ENCODE results near the gene ERCC8.

The ERCC8 gene

GRCh38 chr5:60896991-60897390, 47.9 kb downstream of the ERCC8 start:
- Histone ChIP-seq H3K27me3 (replicated peaks) (no peaks in the 10 kb centered on the region), H3K36me3 (replicated peaks) (no peaks in the 10 kb centered on the region), H3K4me3 (ENCODE audit: low read depth, low read length) (no peak overlapping the region), H3K27ac (no peak overlapping the region)
- TF ChIP-seq CTCF (IDR thresholded peaks at IDR 0.05; ENCODE audit: low read depth, low read length, missing control alignments): no peak
- in situ Hi-C loops (cut with HindIII; ENCODE audit: low pct_ligation_motif_present, low sequenced_read_pairs): no loop called here
- DNase-seq: no peak

- H3K27me3 ChIP-seq (replicated peaks): no peaks in the 10 kb centered on the region
These were observed 51.3 kb downstream of the ERCC8 start for GRCh38 chr5:60893521-60893920.

GRCh38 chr5:60891667-60892066, 53.2 kb downstream of the ERCC8 start:
- in situ Hi-C loops (cut with HindIII; ENCODE audit: low pct_ligation_motif_present, low sequenced_read_pairs): no loop called here
- Histone ChIP-seq H3K27ac (no peak overlapping the region), H3K27me3 (replicated peaks) (no peaks in the 10 kb centered on the region), H3K36me3 (replicated peaks) (no peaks in the 10 kb centered on the region), H3K4me3 (ENCODE audit: low read depth, low read length) (no peak overlapping the region)
- no peak for TF ChIP-seq CTCF (IDR thresholded peaks at IDR 0.05; ENCODE audit: low read depth, low read length, missing control alignments)
- no peak for DNase-seq

More at GRCh38 chr5:60893521-60893920, 51.3 kb downstream of the ERCC8 start:
- no peak for DNase-seq
- Histone ChIP-seq H3K27ac (no peak overlapping the region), H3K36me3 (replicated peaks) (no peaks in the 10 kb centered on the region), H3K4me3 (ENCODE audit: low read depth, low read length) (no peak overlapping the region)
- no peak for TF ChIP-seq CTCF (IDR thresholded peaks at IDR 0.05; ENCODE audit: low read depth, low read length, missing control alignments)
- in situ Hi-C loops (cut with HindIII; ENCODE audit: low pct_ligation_motif_present, low sequenced_read_pairs): no loop called here

GRCh38 chr5:60888359-60889061, 56.4 kb downstream of the ERCC8 start:
- no peak for DNase-seq

GRCh38 chr5:60887746-60888145, 57.1 kb downstream of the ERCC8 start:
- no peaks in the 10 kb centered on the region for H3K27me3 ChIP-seq (replicated peaks)
- in situ Hi-C loops (cut with HindIII; ENCODE audit: low pct_ligation_motif_present, low sequenced_read_pairs): no loop called here
- DNase-seq: no peak

More at GRCh38 chr5:60888359-60889061, 56.4 kb downstream of the ERCC8 start:
- no peak overlapping the region for H3K4me3 ChIP-seq (ENCODE audit: low read depth, low read length)
- H3K27me3 ChIP-seq (replicated peaks): no peaks in the 10 kb centered on the region
- no peak overlapping the region for H3K27ac ChIP-seq
- in situ Hi-C loops (cut with HindIII; ENCODE audit: low pct_ligation_motif_present, low sequenced_read_pairs): no loop called here
- TF ChIP-seq CTCF (IDR thresholded peaks at IDR 0.05; ENCODE audit: low read depth, low read length, missing control alignments): no peak
- H3K36me3 ChIP-seq (replicated peaks): no peaks in the 10 kb centered on the region

More at GRCh38 chr5:60887746-60888145, 57.1 kb downstream of the ERCC8 start:
- Histone ChIP-seq H3K4me3 (ENCODE audit: low read depth, low read length) (no peak overlapping the region), H3K36me3 (replicated peaks) (no peaks in the 10 kb centered on the region), H3K27ac (no peak overlapping the region)
- no peak for TF ChIP-seq CTCF (IDR thresholded peaks at IDR 0.05; ENCODE audit: low read depth, low read length, missing control alignments)

Measured in brain microvascular endothelial cell (primary cell).